ENCODE results near the gene PPM1H.

DNA sequence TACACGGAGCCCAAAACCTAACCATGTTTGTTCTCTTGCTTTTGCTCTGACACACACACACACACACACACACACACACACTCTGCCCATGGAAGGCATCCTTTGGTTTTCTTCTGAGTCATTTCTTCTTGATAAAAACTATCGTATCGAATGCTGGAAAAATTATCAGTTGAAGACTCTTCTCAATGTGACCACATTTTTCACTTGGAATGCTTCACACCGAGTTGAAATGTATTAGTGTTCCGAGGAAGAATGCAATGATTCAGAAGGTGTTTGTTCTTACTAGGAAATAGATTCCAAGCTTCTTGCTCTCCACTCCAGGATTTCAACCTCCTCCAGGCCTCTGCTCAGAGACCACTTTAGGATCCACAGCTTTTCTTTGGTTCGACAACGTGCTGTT lies 242.1 kb downstream of the PPM1H start:
- TF ChIP-seq, protein P1, sequence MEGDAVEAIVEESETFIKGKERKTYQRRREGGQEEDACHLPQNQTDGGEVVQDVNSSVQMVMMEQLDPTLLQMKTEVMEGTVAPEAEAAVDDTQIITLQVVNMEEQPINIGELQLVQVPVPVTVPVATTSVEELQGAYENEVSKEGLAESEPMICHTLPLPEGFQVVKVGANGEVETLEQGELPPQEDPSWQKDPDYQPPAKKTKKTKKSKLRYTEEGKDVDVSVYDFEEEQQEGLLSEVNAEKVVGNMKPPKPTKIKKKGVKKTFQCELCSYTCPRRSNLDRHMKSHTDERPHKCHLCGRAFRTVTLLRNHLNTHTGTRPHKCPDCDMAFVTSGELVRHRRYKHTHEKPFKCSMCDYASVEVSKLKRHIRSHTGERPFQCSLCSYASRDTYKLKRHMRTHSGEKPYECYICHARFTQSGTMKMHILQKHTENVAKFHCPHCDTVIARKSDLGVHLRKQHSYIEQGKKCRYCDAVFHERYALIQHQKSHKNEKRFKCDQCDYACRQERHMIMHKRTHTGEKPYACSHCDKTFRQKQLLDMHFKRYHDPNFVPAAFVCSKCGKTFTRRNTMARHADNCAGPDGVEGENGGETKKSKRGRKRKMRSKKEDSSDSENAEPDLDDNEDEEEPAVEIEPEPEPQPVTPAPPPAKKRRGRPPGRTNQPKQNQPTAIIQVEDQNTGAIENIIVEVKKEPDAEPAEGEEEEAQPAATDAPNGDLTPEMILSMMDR (conservative IDR thresholded peaks at IDR 0.05), result no peak
- TF ChIP-seq ZFX (IDR thresholded peaks at IDR 0.05), result no peak

Measured in C4-2B (cell line).